K562 (cell line): ENCODE results near the gene GRIK2.

Experiments used
- ATF4 ChIP-seq: fragments of 450-650 bp; formaldehyde crosslinking; IDR thresholded peaks from 2 replicates; pipeline ENCODE4 v1.4.0; 2022; ENCODE audit warnings: mild to moderate bottlenecking, moderate library complexity
- CTCF ChIP-seq, 3 experiments: IDR thresholded peaks in 2 of 3; conservative IDR thresholded peaks in 1 of 3; 2 replicates each; pipeline ENCODE4 v1.5.1; 2011 to 2012; ENCODE audit warnings: low read length in 3 of 3, mild to moderate bottlenecking in 3 of 3, control low read depth in 2 of 3, improper control_type of control experiment in 1 of 3, inconsistent platforms in 1 of 3, low read depth in 1 of 3, mixed read lengths in 1 of 3, moderate library complexity in 1 of 3; ENCODE audit not compliant: insufficient read depth in 2 of 3
- EZH2 ChIP-seq: IDR thresholded peaks from 2 replicates; pipeline ENCODE4 v1.6.1; 2012; ENCODE audit warnings: low read depth, mild to moderate bottlenecking, inconsistent platforms, low read length, borderline replicate concordance
- FOS ChIP-seq: IDR thresholded peaks from 3 replicates; pipeline ENCODE4 v1.6.1; 2011; ENCODE audit not compliant: insufficient read length; ENCODE audit errors: extremely low read depth
- MNT ChIP-seq, 2 experiments: fragments of 450-650 bp; conservative IDR thresholded peaks; 2 replicates each; pipeline ENCODE4 v1.6.1; 2017; ENCODE audit warnings: mild to moderate bottlenecking in 2 of 2, moderate library complexity in 2 of 2
- NFIC ChIP-seq: fragments of 450-650 bp; IDR thresholded peaks from 2 replicates; pipeline ENCODE4 v1.6.1; 2017; ENCODE audit warnings: mild to moderate bottlenecking, inconsistent platforms
- RFX1 ChIP-seq: fragments of 450-650 bp; IDR thresholded peaks from 2 replicates; pipeline ENCODE4 v1.6.1; 2016; ENCODE audit warnings: mild to moderate bottlenecking, moderate library complexity
- TRIM24 ChIP-seq, 2 experiments: fragments of 450-650 bp; IDR thresholded peaks; 2 replicates each; pipeline ENCODE4 v1.6.1; 2016
- ZNF121 ChIP-seq: sonication (generic); formaldehyde crosslinking; conservative IDR thresholded peaks from 2 replicates; pipeline ENCODE4 v1.8.0; 2022; ENCODE audit warnings: missing genetic modification reagents
- ZNF766 ChIP-seq: fragments of 200-800 bp; sonication (Bioruptor generic); conservative IDR thresholded peaks from 2 replicates; pipeline ENCODE4 v1.6.1; 2016; ENCODE audit warnings: missing genetic modification characterization, missing compliant biosample characterization
- TF ChIP-seq, protein P1 (sequence below): sonication (generic); formaldehyde crosslinking; IDR thresholded peaks from 2 replicates; pipeline ENCODE4 v1.8.1; 2023; ENCODE audit warnings: mild to moderate bottlenecking, missing genetic modification reagents

DNA sequence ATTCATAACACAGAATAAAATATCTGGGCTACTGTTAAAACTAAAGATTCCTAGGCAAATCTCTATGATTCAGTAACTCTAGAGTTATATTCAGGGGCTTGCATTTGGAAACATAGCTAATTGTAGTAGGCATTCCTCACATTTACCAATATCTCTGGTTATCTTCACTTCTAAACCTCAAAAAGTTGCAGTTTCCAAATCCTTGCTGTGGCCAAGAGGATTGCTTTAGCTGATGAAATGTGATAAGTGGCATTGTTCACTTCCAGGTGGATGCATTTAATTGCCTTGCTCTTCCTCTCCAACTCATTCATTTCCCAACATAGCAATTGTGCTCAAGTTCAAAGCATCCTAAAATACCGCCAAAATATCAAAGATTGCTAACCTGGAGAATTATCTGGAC lies 246.6 kb downstream of the GRIK2 start:
- no peak for TF ChIP-seq NFIC
- no peak for TF ChIP-seq MNT (conservative IDR thresholded peaks at IDR 0.05)
- TF ChIP-seq ZNF121: no peak
- no peak for TF ChIP-seq CTCF (IDR thresholded peaks at IDR 0.05 in 2 of 3, conservative IDR thresholded peaks at IDR 0.05 in 1 of 3; ENCODE audit: insufficient read depth in 2 of 3, low read depth in 1 of 3, low read length in 3 of 3)
- no peak for TF ChIP-seq RFX1
- no peak for TF ChIP-seq TRIM24 (IDR thresholded peaks at IDR 0.05)
- TF ChIP-seq ZNF766: no peak
- no peak for TF ChIP-seq EZH2
- TF ChIP-seq FOS: no peak
- TF ChIP-seq, protein P1, sequence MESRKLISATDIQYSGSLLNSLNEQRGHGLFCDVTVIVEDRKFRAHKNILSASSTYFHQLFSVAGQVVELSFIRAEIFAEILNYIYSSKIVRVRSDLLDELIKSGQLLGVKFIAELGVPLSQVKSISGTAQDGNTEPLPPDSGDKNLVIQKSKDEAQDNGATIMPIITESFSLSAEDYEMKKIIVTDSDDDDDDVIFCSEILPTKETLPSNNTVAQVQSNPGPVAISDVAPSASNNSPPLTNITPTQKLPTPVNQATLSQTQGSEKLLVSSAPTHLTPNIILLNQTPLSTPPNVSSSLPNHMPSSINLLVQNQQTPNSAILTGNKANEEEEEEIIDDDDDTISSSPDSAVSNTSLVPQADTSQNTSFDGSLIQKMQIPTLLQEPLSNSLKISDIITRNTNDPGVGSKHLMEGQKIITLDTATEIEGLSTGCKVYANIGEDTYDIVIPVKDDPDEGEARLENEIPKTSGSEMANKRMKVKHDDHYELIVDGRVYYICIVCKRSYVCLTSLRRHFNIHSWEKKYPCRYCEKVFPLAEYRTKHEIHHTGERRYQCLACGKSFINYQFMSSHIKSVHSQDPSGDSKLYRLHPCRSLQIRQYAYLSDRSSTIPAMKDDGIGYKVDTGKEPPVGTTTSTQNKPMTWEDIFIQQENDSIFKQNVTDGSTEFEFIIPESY (CRISPR knock-in tag): no peak
- no peak for TF ChIP-seq ATF4 (CRISPR knock-in tag)
